Fibroblast of peridontal ligament (primary cell): ENCODE data around the gene INSYN2B.

Experiments
- DNase-seq: peaks from one replicate; pipeline ENCODE4 v3.0.0-alpha.2; 2010; ENCODE audit errors: extremely low read depth

The INSYN2B gene

GRCh38 chr5:169973056-169973455 lies 7.2 kb downstream of the INSYN2B start:
- DNase-seq, result no peak

- DNase-seq, result no peak
These were observed 8.5 kb downstream of the INSYN2B start for GRCh38 chr5:169971780-169972179.

GRCh38 chr5:169970911-169971765 lies 9.2 kb downstream of the INSYN2B start:
- DNase-seq, result peak; percentile 74

- no peak for DNase-seq
These were observed 10.0 kb downstream of the INSYN2B start for GRCh38 chr5:169970339-169970738.

GRCh38 chr5:169964246-169964645 lies 16.0 kb downstream of the INSYN2B start:
- DNase-seq, result no peak

GRCh38 chr5:169960659-169961058 lies 19.6 kb downstream of the INSYN2B start:
- DNase-seq, result no peak

GRCh38 chr5:169958278-169958677 lies 22.0 kb downstream of the INSYN2B start:
- DNase-seq, result no peak

GRCh38 chr5:169956756-169957155 lies 23.5 kb downstream of the INSYN2B start:
- DNase-seq, result peak; percentile 43

GRCh38 chr5:169956126-169956525 lies 24.2 kb downstream of the INSYN2B start:
- no peak for DNase-seq

- no peak for DNase-seq
These were observed 25.5 kb downstream of the INSYN2B start for GRCh38 chr5:169954786-169955185.

GRCh38 chr5:169953196-169953595 lies 27.1 kb downstream of the INSYN2B start:
- DNase-seq, result peak; percentile 71

- no peak for DNase-seq
These were observed 30.0 kb downstream of the INSYN2B start for GRCh38 chr5:169950333-169950732.

- no peak for DNase-seq
These were observed 33.5 kb downstream of the INSYN2B start for GRCh38 chr5:169946743-169947295.

- peak; percentile 95 for DNase-seq
These were observed 34.4 kb downstream of the INSYN2B start for GRCh38 chr5:169945831-169946261.

- DNase-seq, result no peak
These were observed 35.2 kb downstream of the INSYN2B start for GRCh38 chr5:169944922-169945680.

- no peak for DNase-seq
These were observed 36.2 kb downstream of the INSYN2B start for GRCh38 chr5:169944115-169944514.

- DNase-seq, result no peak
These were observed 37.3 kb downstream of the INSYN2B start for GRCh38 chr5:169943026-169943425.

GRCh38 chr5:169942181-169942580 lies 38.1 kb downstream of the INSYN2B start:
- peak; percentile 71 for DNase-seq

GRCh38 chr5:169941542-169941941 lies 38.8 kb downstream of the INSYN2B start:
- DNase-seq, result no peak

GRCh38 chr5:169939731-169940130 lies 40.6 kb downstream of the INSYN2B start:
- DNase-seq, result no peak

GRCh38 chr5:169938439-169938838 lies 41.9 kb downstream of the INSYN2B start:
- DNase-seq, result no peak

- no peak for DNase-seq
These were observed 44.5 kb downstream of the INSYN2B start for GRCh38 chr5:169935762-169936161.

GRCh38 chr5:169934990-169935389 lies 45.3 kb downstream of the INSYN2B start:
- peak; percentile 47 for DNase-seq
